Fibroblast of the aortic adventitia (primary cell): Measurements from ENCODE around the gene HEMK1. TPM values are rescaled to one million over a fixed set of nuclear protein-coding genes. Genes with fewer than 3 reads are reported as not detected.

Source experiments
- DNase-seq: peaks from one replicate; pipeline ENCODE4 v3.0.0-alpha.2; 2010; ENCODE audit warnings: low read depth
- H3K4me3 ChIP-seq: 2 replicates; pipeline ENCODE4 v1.5.1; 2011; ENCODE audit warnings: low read depth, mild to moderate bottlenecking, control low read depth, low read length, moderate library complexity
- CTCF ChIP-seq: IDR thresholded peaks from 2 replicates; pipeline ENCODE4 v1.5.1; 2011; ENCODE audit warnings: mild to moderate bottlenecking, low read length, control low read depth, inconsistent platforms; ENCODE audit not compliant: insufficient read depth
- total RNA-seq: library from RNA; depleted of rRNA; stranded (reverse); fragments of >200 nt; gene quantifications from 2 replicates; pipeline ENCODE4 v1.2.3, GENCODE V29; 2012; ENCODE audit warnings: low replicate concordance

The HEMK1 gene
- total RNA-seq, 1 donor = 14.4 TPM

- DNase-seq = no peak
- no peak for TF ChIP-seq CTCF
- no peak overlapping the region for H3K4me3 ChIP-seq
Observed at GRCh38 chr3:50587806-50588758, 18.8 kb downstream of the HEMK1 start.

- no peak for TF ChIP-seq CTCF
- no peak overlapping the region for H3K4me3 ChIP-seq
- peak; percentile 38 for DNase-seq
Observed at GRCh38 chr3:50588759-50589433, 19.6 kb downstream of the HEMK1 start.

GRCh38 chr3:50591196-50591741 is 21.9 kb downstream of the HEMK1 start:
- H3K4me3 ChIP-seq = no peak overlapping the region
- DNase-seq = no peak
- no peak for TF ChIP-seq CTCF

- no peak for TF ChIP-seq CTCF
- no peak overlapping the region for H3K4me3 ChIP-seq
- DNase-seq = no peak
Observed at GRCh38 chr3:50592568-50592967, 23.2 kb downstream of the HEMK1 start.

GRCh38 chr3:50594253-50594785 is 25.0 kb downstream of the HEMK1 start:
- no peak for TF ChIP-seq CTCF
- no peak for DNase-seq
- H3K4me3 ChIP-seq = no peak overlapping the region

GRCh38 chr3:50599115-50599715 is 29.9 kb downstream of the HEMK1 start:
- no peak overlapping the region for H3K4me3 ChIP-seq
- no peak for DNase-seq
- TF ChIP-seq CTCF = no peak
